CD4-positive, alpha-beta T cell treated with Interleukin-15 for 4 hours (primary cell): ENCODE measurements around the gene PPFIBP2.

Source experiments
- DNase-seq: peaks from one replicate; pipeline ENCODE4 v3.0.0-alpha.2; 2020; ENCODE audit warnings: low spot score

PPFIBP2 gene

DNA sequence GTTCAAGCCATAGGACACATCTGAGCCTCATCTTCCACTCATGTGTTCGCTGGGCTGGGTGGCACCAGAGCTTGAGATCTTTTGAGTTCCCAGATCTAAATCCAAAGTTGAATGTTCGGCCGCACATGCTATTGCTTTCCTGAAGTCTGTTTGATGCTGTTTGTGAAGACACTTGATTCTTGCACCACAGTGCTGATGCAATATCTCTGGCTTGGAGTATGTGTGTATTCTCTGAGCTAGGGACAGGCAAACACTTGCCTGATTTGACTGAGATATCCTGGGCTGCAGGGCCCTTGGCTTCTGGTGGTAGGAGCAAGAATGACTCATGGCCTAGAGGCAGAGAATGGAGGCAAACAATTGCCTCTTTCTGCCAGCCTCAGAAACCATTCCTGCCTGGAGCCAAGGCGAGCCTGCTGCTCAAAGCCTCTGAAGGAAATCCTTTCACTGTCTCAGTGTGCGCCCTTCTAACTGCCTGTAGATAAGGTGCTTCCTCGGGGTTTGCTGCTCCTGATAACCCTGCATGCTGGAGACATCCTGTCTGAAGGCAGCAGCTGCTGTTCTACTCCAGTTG, 86.5 kb downstream of the PPFIBP2 start:
- DNase-seq = no peak

DNA sequence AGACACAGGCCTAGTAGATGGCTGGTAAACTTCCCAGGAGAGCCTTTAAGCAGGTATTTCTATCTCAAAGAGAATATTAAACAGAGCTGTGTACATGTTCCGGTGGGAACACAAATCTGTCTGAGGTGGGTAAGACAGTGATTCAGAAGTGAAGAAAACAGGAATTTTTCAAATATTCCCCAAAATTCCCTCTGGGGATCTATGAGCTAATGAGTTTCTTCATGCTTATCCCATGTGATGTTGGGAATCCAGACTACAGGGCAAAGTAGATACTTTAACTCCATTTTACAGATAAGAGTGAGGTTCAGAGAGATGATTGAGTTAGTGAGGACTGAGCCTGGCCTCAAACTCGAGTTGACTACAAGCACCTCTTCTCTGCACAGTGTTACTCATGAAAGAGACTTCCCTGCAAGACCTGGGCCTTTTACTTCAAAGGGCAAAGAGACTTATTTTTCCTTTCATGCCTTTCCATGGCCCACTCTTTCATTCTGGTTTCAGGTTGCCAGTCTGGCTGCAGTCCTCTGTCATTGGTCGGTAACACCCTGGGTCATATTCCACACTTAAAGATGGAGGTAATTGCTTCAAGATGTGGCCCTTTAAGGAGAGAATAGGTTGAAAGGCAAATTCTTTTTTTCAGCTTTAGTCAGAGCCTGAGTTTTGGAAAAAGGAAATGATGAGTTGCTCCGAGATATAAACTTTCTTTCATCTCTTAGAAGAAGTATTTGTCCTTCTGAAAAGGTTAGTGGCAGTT, 89.4 kb downstream of the PPFIBP2 start:
- DNase-seq = no peak

- no peak for DNase-seq
These were observed 90.6 kb downstream of the PPFIBP2 start for GRCh38 chr11:7604331-7604955.

GRCh38 chr11:7605186-7605943, 91.6 kb downstream of the PPFIBP2 start:
- DNase-seq = no peak

DNA sequence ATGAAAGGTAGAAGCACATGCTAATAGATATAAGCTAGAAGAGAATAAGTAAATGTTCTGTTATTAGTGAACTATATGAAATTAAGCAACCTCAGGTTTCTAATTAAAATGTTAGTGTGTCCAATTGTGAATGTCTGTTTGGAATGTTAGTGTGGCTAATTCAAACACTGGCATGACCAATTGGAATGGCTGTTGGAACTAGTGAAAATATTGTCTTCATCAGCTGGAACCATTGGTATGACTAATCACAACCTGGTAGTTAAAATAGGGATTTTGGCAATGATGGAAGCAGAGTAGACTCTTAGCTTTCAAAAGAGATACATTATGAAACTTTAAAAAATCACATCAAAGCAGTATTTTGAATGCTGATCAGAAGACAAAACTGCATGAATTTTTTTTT, 92.7 kb downstream of the PPFIBP2 start:
- no peak for DNase-seq

DNA sequence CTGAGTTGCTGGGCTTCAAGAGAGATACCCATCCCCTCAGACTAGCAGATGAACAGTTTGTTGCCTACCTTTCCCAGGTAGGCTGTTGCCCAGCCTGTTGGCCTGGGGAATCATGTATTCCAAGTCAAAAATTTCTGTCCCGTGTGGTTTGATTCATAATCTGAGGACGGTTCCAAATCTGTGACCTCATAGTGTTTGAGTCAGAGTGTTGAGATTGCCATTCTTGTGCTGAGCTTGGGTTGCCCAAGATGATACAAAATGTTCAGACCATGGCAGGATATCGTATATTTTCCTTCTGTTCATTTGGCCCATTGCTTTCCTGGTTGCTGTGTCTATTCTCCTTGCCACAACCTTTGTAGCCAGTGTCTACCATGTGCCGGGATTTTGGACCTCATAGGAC, 95.2 kb downstream of the PPFIBP2 start:
- no peak for DNase-seq

DNA sequence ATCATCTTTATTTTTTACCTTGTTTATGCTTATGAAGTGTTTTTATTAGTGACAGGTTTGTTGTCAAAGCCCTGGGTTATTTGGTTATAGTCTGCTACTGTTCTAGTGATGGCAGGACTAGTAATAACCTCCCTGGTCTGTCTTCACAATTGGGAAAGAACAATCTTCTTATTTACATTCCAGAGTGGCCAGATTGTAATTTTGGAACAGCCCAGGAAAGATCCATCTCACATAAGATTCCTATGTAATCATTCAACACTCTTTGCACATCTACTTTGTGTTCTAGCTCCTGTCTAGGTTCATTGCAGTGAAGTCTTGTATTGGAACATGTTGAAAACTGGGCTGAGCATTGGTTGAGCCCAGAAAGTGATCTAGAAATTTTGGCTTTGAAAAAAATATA, 95.7 kb downstream of the PPFIBP2 start:
- DNase-seq = no peak

- no peak for DNase-seq
These were observed 96.6 kb downstream of the PPFIBP2 start for GRCh38 chr11:7610393-7610792.

DNA sequence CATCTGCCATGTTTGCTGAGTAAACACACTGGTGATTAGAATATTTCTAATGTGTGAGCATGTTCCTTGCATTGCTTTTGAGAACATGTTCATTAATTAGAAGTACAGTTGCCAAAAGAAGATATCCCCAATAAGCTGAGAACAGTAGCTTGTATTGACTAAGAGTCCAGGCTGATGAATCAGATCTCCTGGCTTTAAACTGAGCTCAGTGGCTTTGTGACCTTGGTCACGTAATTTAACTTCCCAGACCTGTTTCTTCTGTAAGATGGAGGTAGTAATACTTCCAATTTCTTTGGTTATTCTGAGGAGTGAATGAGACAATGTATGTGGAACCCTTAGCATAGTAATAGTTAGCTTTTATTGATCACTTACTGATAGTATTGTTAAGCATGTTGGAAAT, 97.6 kb downstream of the PPFIBP2 start:
- no peak for DNase-seq

DNA sequence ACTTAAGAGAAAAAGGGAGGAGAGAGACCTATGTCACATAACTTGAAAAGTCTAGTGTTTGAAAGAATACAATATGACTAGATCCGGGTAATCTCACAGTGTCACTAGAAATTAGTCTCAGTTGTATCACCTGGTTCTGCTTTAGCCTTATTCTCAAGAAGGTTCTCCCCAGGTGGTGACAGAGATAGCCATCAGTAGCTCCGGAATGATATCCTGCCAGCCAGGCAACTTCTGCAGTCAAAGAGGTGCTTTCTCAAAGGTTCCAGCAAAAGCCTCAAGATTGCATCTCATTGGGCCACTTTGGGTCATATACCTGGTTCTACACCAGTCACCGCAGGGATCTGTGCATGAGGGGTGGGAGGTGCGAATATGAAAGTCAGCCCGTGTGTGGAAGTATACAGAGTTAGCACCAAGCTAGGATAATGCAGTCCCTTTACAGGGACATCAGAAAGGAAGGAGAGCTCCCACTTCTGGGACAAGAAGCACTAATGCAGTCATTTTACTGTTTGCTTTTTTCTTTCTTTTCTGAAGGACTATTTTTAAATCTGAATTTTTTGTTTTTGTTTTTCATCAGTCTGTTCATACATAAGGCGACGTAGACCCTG, 98.4 kb downstream of the PPFIBP2 start:
- no peak for DNase-seq

DNA sequence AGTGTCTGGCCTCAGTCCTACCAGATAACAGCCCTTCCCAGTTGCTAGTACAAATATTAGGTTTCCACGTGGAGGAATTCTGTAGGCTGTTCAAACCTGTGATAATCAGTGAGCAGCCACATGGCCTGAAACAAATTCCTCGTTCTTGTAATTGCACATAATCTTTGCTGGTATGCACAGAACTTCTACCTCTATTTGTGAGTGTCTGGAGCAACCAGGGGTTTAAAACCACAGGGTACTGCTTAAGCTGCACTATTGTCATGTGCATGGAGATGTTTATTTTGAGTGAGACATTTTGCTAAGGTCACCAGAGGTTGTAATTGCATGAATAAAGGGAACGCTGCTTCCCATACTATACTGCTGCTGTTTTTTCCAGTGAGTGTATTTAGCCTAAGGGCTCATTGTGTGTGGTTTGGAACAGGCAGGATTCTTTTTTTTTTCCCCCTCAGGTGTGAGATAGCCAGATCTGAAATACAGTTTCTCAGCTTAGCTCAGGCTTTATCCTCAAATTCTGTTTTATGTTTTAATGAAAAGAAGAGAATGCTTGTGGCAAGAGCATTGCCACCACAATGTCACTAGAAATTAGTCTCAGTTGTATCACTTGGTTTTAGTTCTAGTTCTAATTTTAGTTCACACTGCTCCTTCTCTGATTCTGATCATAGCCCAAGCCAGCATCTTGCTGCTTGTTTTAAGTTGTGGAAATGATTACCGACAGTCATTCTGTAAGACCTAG, 99.0 kb downstream of the PPFIBP2 start:
- no peak for DNase-seq

GRCh38 chr11:7613394-7613720, 99.6 kb downstream of the PPFIBP2 start:
- no peak for DNase-seq

GRCh38 chr11:7614656-7615055, 100.9 kb downstream of the PPFIBP2 start:
- DNase-seq = no peak

DNA sequence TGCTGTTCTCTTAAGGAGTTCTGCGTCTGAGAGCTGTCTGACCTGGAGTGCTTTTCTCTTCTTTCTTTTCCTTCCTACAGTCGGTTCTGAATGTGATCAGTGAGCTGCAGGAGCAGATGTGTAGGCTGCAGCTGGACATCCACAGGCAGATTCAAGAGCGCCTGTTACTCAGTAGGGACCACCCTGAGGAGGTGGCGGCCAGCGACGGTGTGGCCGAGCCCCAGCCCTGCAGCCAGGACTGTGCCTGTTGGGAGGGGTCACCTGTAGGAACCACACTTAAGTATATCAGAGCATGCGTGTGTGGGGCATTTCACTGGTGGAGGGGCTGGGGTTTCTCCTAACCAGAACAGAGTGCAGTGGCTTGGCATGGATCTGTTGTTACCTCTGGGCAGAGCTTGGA, 103.2 kb downstream of the PPFIBP2 start:
- no peak for DNase-seq

DNA sequence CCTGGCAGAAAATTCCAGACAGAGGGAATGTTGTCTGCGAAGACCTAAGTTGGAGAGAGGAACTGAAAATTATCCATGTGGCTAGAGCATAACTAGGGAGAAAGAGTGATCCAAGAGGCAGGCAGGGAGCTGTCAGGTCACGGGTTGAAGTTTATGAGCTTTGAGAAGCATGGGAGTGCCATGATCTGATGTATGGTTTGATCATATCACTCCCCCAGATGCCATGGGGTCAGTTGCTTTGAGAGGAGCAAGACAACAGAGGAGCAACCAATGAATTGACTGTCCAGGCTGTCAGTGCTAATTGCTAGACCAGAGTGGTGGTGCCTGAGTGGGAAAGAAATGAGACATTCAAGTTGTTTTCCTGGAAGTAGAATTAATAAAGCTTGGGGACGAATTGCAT, 105.5 kb downstream of the PPFIBP2 start:
- DNase-seq = no peak

DNA sequence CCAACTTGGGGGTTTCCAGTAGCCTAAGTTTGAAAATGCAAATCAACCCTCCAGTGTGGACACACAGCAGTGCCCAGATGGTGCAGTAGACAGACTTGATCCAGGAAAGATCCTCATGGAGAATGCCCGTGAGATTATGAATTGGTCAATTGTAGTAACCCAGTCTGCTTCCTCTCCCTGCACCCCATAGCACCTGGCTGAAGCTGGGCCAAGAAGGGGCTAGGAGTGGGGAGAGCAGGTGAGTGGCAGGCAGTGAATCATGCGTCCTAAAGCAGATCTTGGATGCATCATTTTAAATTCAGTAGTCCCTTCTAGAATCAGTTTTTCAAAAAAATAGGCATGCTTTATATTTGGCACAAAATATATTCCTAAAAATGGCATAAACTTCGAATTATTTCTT, 107.3 kb downstream of the PPFIBP2 start:
- no peak for DNase-seq

GRCh38 chr11:7621554-7621953, 107.8 kb downstream of the PPFIBP2 start:
- no peak for DNase-seq

DNA sequence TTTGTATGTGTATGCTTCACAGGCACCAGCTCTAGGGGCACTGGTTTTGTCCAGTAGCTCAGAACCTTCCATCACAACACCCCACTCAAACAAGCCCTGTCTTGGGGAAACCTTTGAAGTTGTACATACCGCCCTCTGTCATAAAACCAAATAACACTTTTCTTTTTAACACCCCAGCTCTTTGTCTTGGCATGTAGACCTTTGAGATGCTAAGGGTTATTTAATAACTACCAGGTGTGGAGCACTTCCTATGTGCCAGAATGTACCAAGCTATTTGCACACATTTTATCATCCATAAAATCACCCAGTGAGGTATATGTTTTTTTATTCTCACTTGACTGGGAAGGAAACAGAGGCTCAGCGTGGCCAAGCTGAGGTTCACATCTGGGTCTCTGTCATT, 108.9 kb downstream of the PPFIBP2 start:
- no peak for DNase-seq

- no peak for DNase-seq
These were observed 114.9 kb downstream of the PPFIBP2 start for GRCh38 chr11:7628660-7629059.

- DNase-seq = no peak
These were observed 116.2 kb downstream of the PPFIBP2 start for GRCh38 chr11:7630002-7630401.

DNA sequence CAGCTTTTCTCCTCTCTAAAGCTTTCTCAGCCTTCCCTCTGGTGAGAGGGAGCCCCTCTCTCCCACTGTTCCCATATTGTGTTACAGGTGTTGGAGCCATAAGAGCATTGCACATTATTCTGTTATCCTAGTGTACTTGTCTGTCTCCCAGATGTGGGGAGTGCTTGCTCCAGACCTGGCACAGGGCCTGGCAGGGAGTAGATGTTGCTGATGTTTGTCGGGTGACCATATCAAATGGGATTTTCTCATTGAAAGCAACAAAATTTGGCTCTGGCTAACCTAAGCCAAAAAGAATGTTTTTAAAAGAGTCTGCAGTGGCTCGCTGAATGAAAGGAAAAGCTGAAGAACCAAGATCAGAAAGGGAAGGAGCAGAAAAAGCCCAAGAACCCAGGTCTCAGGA, 118.4 kb downstream of the PPFIBP2 start:
- DNase-seq = no peak

- DNase-seq = no peak
These were observed 121.3 kb downstream of the PPFIBP2 start for GRCh38 chr11:7635137-7635536.
